Dermis blood vessel endothelial cell (primary cell): Measurements from ENCODE around the gene INAVA. TPM values are rescaled to one million over a fixed set of nuclear protein-coding genes. Genes with fewer than 3 reads are reported as not detected.
"Not testable (repeated sequence)": the region's sequence is repeated elsewhere in the genome, so short reads cannot be mapped to it uniquely, and the experiment has no call there.

Experiments
- DNase-seq: peaks from one replicate; pipeline ENCODE4 v3.0.0; 2010
- total RNA-seq: library from RNA; depleted of rRNA; stranded (reverse); fragments of >200 nt; gene quantifications from 2 replicates; pipeline ENCODE4 v1.2.3, GENCODE V29; 2014

Gene INAVA
- total RNA-seq, 1 donor from 2014 or later, result 0.17 TPM

DNA sequence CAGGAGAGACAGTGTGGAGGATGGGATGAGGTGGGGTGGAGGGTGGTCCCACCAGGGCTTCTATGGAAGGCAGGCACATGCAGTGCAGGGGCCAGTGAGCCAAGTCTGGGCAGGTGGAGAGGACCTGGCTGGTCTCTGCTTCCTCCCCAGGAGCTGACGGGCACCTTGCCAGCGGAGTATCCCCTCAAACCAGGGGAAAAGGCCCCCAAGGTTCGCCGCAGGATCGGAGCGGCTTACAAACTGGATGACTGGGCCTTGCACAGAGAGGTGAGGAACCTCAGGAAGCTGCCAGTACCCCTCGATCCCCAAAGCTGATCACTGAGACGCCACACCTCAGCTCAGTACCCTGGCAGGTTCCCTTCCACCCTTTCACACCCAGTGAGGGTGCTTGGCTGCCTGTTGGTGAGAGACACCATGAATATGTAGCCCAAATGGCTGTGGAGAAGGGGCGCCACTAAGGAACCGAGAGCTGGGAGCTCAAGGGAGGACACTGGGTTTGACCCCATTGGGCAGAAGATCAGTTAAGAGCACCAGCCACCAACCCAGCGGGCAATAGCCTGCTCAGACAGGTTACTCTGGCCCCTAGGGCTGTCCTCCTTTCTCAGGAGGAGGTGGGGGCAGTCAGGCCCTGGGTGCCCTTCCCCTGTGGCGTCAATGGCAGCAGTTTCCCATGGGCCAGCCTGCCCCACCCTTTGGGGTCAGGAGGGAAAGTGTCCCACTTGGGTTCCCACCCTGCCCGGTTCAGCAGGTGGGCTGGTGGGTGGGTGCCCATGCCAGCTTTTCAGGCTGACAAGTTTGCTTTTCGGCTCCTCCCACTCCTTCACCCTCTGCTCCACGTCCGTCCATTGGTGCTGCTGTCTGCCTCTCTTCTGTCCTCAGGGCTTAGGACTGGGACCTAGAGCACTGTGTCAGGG, 5.5 kb downstream of the INAVA start:
- DNase-seq, result no peak

DNA sequence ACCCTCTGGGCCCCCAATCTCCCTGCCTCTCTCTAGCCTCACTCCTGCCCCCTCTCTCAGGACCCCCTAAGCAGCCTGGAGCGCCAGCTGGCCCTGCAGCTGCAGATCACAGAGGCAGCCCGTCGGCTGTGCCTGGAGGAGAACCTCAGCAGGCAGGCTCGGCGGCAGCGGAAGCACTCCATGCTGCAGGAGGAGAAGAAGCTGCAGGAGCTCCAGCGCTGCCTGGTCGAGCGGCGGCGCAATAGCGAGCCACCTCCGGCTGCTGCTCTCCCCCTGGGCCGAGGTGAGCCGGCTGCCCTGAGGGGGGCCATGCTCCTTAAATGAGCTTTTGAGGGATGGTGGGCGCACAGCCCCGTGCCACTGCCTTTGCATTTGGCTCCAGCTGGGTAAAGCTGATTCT, 6.2 kb downstream of the INAVA start:
- DNase-seq, result no peak

DNA sequence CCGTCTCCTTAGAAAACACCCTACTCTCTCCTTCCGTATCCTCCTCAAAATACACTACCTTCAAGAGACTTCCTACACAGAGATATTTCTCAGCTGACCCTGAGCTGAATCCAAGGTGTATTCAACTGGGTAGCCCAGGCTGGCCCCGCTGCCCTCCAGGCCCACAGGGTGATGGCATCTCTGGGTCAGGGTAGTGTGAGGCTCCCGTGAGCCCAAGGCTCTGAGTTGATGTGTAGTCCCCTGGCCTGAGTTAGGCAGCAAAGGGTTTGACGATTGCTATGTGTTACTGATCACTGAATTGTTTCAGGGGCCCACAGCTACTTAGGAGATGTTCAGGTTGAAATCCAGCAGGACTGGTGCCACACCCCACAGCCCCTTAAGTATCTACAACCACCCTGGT, 6.7 kb downstream of the INAVA start:
- no peak for DNase-seq

DNA sequence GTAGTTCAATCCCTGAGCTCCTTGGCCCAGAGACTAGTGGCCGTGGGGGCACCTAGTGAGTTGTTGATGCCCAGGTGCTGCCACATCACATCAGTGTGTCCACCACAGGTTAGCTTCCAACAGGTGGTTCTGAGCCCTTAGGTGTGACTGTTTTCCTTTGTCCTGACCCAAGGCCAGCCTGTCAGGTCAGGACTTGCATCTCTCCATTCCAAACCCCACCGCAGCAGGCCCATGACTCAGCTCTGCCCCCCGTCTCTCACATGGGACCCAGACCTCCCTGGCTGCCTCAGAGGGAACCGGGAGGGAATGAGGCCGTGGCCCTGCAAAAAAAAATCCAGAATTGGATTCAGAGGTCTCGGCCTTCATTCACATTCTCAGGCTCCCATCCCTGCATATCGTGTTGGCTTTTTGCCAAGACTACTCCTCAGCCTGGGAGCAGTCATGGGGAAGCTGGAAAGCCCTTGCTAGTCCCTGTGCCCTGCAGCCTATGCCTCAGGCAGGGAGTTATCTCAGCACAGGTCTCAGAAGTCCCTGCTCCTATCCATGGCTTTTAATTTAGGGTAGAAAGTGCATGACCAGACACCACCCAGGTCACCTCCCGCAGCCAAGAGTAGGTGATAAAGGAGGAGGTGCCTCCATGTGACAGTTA, 7.2 kb downstream of the INAVA start:
- DNase-seq, result no peak

DNA sequence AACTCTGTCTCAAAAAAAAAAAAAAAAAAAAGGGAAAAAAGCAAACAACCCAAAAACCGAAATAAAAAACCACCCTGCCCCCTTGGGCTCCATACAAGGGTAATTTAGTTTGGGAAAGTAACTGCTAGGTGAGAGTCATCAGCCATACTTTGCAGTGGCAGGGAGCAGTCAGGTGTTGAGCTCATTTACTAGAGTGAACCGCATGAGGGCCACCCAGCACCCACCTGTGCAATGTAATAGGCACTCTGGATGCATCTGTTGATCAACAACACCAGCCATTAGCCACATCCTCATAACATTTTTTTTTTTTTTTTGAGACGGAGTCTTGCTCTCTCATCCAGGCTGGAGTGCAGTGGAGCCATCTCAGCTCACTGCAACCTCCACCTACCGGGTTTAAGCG, 9.1 kb downstream of the INAVA start:
- no peak for DNase-seq

DNA sequence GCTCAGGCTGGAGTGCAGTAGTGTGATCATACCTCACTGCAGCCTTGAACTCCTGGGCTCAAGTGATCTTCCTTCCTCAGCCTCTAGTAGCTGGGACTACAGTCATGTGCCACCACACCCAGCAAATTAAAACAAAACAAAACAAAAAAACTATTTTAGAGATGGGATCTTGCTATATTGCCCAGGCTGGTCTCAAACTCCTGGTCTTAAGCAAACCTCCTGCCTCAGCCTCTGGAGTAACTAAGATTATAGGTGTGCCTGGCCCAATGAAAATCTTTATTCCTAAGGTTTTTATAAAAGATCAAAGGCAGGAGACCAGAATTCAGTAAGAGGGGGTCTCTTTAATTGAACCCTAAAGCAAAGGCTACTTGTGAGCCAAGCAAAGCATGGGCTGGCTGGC, 10.1 kb downstream of the INAVA start:
- no peak for DNase-seq

DNA sequence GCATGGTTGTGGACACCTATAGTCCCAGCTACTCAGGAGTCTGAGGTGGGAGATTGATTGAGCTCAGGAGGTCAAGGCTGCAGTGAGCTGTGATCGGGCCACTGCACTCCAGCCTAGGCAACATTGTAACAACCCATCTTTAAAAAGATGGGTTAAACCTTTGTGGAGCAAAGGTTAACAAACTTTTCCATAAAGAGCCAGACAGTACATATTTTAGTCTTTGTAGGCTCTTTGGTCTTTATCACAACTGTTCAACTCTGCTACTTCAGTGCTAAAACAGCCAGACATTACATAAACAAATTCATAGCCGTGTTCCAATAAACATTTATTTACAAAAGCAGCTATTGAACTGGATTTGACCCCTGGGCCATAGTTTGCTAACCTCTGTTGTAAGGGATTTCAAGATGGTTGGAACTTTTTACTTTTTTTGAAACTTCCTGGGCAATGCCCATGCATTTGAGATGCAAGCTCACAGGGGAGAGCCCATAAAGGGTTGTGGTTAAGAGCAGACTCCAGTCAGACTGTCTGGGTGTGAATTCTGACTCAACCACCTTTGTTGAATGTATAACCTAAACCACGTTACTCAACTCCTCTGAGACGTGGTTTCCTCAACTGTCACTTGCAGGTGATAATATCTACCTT, 10.8 kb downstream of the INAVA start:
- DNase-seq, result no peak

DNA sequence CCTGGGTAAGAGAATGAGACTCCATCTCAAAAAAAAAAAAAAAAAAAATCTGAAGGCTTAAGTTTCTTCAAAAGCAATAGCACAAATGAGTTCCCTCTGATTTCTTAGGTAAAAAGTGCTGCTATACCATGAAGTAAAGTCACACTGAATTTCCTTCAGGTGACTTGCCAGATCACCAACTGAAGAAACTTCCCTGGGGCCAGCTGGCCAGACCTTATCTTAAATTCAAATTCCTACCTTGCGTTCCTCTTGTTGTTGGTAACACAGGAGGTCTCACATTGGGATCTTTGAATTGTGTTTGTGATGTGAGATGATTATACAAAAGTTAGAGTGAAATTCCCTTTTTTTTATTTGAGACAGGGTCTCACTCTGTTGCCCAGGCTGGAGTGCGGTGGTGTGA, 11.8 kb downstream of the INAVA start:
- DNase-seq, result no peak

DNA sequence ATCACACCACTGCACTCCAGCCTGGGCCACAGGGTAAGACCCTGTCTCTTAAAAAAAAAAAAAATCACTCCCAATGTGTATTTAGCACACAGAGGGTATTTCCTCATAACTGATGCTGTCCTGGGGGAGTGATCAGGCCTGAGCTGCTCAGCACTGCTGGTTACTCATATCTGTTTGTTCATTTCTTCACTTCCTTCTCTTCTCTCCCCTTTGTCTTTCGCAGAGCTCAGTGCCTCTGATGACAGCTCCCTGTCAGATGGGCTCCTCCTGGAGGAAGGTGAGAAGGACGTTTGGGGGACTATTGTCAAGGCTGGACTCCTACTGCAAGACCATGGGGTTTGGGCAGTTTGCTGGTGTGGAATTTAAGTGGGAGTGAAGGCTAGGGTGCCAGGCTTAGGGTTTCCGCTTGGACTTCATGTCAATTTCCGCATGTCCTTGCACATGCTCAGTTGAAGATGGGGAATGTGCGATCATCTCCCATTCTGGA, 13.0 kb downstream of the INAVA start:
- DNase-seq, result no peak

DNA sequence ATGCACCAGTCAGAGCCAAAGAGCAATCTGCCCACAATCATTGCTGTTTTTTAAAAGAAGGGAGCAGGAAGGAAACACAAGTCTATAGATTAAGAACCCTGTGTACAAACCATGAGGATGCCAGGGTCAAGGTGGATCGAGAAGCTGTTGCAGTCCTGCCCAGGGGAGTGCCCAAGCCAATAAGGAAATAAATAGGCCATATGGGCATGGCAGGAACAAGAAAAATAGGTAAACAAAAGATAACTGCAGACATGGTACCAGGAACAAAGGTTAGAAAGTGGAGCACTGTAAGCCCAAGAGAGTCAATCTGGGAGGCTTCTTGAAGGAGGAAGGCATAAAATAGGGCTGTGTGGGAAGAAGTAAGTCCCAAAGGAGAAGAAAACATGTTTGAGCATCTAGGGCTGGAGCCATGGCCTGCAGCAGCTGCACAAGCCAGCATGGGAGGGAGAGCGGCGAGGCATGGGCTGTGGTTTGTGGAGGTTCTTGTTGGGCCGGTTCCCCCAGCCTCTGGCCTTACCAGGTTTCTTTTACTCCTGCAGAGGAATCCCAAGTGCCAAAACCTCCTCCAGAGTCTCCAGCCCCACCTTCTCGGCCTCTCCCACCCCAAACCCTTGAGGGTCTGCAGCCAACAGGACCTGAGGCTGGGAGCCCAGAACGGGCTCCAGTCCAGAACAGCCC, 13.6 kb downstream of the INAVA start:
- DNase-seq, result no peak

DNA sequence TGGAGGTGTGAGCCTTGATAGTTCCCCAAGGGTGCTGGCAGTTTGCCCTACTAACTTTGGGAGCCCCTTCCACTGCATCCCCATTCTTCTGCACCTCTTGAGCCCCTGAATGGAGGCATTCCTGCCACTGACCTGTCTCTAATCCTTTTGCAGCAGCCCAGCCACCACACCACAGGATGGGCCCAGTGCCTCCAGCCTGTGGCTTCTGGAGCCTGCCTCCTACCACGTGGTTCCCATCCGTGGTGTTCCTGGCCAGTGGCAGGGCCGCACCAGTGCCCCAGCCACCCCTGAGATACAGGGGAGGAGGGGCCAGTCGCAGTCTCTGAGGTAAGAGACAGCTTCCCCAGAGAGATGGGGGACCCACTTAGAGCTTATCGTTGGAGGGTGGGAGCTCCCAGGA, 14.4 kb downstream of the INAVA start:
- no peak for DNase-seq

DNA sequence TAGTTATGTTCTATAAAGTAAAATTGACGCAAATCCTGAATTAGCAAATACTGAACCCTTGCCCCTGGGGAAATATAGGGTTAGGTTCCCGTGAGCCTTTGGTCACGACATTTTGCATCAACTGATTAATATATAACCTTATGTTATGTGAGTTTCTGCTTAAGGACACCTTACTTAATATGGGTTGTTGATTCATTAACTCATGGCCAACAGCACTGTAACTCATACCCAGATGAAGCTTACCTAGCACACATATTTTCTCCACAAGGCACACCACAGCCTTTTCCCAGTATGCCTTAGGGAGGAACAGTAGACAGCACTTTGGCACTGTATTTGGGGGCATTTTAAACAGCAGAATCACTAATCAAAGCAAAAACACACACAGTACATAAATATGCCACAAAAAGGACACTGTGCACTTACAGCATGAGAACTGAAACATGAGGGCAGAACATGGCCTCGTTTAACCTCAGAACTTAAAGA, 15.1 kb downstream of the INAVA start:
- DNase-seq, result no peak

DNA sequence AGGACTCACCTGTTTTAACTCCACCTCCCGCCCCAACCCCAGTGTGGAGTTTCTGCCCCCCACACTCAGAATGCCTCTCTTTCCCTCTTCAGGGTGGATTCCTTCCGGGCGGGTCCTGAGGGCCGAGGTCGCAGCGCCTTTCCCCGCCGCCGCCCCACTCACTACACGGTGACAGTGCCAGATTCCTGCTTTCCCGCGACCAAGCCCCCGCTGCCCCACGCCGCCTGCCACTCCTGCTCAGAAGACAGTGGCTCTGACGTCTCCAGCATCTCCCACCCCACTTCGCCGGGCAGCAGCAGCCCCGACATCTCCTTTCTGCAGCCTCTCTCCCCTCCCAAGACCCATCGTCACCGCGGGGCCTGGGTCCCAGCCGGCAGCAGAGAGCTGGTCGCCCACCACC, 16.7 kb downstream of the INAVA start:
- DNase-seq, result no peak

DNA sequence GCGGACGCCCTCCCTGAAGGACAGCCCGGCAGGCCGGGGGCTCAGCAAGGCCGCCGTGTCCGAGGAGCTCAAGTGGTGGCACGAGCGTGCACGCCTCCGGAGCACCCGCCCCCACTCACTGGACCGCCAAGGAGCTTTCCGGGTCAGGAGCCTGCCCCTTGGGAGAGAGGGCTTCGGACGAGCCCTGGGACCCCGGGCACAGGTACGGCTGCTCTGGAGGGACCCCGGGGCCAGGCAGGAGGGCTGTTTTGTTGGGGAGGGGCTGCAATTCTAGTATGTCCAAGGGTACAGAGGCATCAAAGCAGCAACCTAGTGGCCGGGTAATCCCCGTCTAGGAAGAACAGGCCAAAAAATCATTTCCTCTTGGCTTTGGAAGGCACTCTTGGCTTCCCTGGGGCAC, 17.2 kb downstream of the INAVA start:
- not testable (repeated sequence) for DNase-seq

DNA sequence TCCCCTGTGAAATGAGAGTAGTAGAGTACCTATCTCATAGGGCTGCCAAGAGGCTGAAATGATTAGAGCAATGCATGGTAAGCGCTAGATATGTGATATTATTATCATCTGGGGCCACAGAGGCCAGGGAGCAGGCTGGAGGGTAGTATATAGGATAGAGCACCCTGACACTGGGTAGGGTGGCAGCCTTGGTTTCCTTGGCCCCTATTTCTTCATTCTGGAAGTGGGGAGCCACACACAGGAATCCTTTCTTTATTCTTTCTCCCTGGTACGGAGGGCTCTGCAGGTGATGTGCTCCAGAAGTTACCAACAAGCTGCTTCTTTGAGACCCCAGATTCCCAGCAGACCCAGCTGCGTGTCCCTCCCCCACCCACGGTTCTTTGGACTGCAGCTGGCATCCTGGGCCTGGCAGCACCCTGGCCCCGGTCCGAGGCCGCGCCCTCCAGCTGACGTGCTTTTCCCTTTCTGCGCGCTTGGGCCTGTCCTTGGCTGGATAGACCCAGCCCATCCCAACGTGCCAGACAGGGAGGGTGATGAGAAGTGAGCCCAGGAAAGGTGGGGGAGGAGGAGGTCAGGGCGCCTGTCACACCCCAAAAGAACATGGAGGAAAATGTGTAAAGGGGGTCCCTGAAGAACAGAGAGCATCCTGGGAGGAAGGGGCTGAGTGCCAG, 18.2 kb downstream of the INAVA start:
- DNase-seq, result no peak

DNA sequence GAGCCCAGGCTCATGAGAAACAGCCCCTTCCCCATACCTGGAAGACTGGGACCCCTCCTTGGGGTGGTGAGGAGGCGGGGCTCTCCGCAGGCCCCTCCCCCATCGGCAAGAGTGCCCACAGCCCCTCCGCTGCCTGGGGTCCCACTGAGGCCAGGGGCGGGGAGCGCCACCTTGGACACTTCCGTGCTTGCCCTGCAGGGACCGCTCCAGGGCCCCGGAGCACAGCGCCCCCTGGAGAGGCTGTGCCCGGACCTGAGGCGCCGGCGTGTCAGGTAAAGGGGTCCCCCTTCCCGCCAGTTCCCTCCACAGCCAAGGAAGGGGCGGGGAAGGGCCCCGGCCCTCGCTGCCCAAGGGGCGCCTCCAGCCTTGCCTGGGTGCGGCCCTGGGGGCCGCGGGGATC, 21.5 kb downstream of the INAVA start:
- no peak for DNase-seq

DNA sequence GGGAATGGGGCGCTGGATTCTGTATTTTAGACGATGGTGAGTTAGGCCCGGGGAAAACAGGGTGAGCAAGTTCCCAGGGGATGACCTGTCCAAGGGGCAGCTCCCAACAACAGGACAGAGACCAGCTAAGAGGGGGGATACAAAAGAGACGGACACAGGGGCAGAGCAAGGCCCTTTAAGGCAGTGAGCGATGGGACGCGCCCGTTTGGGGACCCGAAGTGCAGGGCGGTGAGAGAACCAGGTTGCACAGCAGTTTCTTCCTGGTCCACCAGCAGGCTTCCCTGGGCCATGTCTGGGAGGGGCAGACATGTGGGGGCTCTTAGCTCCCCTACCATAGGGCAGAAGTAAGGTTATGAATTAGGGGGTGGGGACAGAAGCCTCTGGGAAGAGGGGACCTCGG, 22.0 kb downstream of the INAVA start:
- DNase-seq, result no peak

DNA sequence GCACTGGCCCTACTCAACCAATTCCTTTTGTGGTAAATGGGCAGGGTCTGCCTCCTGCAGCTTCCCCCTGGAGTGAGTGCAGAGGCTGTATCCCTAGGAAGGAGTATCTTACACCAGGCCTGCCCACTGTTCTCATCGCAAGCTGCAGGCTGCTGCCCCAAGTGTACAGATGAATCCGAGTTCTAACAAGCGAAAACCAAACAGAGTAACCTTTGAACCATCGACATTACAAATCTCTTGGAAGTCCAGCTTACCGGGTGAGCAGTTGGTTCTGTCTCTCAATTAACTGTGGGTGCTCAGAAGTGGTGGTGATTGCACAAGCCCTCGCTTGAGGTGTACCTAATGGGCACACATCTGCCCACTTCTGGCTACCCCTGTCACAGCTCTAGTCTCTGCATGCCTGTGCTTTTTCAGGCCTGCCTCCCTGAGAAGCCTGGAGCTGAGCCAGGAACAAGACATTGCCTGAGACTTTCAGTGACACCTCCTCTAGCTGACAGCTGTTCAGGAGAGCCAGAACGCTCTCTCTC, 22.7 kb downstream of the INAVA start:
- DNase-seq, result no peak

DNA sequence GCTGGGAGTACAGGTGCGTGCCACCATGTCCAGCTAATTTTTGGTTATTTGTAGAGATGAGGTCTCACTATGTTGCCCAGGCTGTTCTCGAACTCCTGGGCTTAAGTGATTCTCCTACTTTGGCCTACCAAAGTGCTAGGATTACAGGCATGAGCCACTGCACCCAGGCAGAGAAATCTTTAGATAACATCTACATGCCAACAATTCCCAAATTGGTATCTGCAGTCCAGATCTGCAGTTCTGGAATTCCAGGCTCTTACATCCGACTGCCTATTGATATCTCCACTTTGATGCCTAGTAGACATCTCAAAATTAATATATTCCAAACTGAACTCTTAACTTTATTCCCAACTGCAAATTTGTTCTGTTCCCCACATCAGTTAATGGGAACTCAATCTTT, 23.3 kb downstream of the INAVA start:
- no peak for DNase-seq

DNA sequence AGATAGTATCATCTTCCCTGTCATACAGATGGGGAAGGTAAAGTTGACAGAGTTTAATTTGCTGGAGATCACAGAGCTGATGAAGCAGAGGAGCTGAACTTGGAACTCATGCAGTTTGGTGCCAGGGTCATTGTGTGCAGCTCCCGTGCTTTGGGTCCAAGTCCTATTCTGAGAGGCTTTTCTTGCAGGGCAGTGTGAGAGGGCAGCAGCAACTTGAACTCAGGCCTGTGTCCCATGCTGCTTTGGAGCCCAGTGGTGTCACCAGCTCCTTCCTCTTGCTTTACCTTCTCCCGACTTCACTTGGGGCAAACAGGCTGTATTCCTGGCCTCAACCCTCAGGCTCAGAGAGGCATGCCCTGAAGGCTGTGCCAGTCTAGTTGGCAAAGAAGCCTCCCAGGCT, 24.7 kb downstream of the INAVA start:
- no peak for DNase-seq

DNA sequence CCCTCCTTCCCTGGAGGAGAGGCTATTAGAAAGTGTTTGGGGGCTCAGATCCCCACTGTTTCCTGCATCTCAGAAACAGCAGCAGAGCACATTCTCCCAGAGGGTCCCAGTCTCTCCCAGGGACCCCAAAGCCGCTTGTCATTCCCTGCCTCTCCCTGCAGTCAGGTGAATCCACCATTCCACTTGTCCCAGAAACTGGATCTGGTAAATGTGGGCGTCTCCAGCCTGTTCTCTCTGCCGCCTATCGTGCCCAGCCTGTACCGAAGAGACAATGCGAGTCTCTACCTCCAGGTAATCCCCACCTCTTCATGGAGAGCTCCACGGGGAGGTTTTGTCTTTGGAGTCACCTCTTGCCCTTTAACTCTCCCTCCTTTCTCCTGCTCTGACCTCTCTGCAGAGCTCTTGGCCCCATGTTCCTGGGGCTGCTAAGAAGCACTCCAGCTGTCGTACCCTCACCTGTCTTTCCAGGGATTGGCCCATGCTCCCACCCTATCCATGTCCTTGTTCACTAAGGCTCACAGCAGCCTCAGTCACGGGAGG, 26.9 kb downstream of the INAVA start:
- no peak for DNase-seq

DNA sequence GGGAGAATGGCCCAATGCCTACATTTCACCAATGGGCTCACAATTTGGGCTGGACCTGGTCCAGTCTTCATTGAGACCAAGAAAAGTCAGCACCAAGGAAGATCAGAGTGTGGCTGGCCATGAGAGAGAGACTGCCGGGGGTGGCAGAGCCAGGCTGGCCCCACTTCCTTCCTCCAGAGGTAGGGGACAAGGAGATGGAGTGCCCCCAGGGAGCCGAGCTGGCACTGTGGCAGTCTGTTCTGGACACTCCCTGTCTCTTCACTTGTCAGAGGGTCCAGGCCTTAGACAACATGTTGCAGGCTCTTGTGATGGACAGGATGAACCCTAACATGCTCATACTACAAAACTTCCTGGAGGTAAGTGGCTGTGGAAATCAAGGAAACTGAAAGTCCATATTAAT, 27.7 kb downstream of the INAVA start:
- DNase-seq, result no peak
